Measurements from ENCODE around the gene AMPD3.
A peak's percentile ranks its signal among the peaks of the same experiment; 100 is the strongest.

AMPD3 gene

GRCh38 chr11:10460611-10461275, 5.7 kb downstream of the AMPD3 start:
- TF ChIP-seq GATA2 (IDR thresholded peaks at IDR 0.05; ENCODE audit: low read depth, low read length) = no peak
- TF ChIP-seq GATA3 (IDR thresholded peaks at IDR 0.05; ENCODE audit: low read depth, low read length) = no peak

- no peak for TF ChIP-seq GATA2 (IDR thresholded peaks at IDR 0.05; ENCODE audit: low read depth, low read length)
- no peak for TF ChIP-seq GATA3 (IDR thresholded peaks at IDR 0.05; ENCODE audit: low read depth, low read length)
Measured at GRCh38 chr11:10461276-10461790, 6.3 kb downstream of the AMPD3 start.

GRCh38 chr11:10462746-10463300, 7.8 kb downstream of the AMPD3 start:
- TF ChIP-seq GATA2 (IDR thresholded peaks at IDR 0.05; ENCODE audit: low read depth, low read length) (no peak), GATA3 (IDR thresholded peaks at IDR 0.05; ENCODE audit: low read depth, low read length) (no peak)

GRCh38 chr11:10473371-10473770, 18.3 kb downstream of the AMPD3 start:
- no peak for TF ChIP-seq GATA2 (IDR thresholded peaks at IDR 0.05; ENCODE audit: low read depth, low read length)
- TF ChIP-seq GATA3 (IDR thresholded peaks at IDR 0.05; ENCODE audit: low read depth, low read length) = no peak

GRCh38 chr11:10474551-10474950, 19.5 kb downstream of the AMPD3 start:
- TF ChIP-seq GATA2 (IDR thresholded peaks at IDR 0.05; ENCODE audit: low read depth, low read length) = no peak
- TF ChIP-seq GATA3 (IDR thresholded peaks at IDR 0.05; ENCODE audit: low read depth, low read length) = no peak

- TF ChIP-seq GATA3 (IDR thresholded peaks at IDR 0.05; ENCODE audit: low read depth, low read length) (no peak), GATA2 (IDR thresholded peaks at IDR 0.05; ENCODE audit: low read depth, low read length) (no peak)
Measured at GRCh38 chr11:10476342-10476741, 21.3 kb downstream of the AMPD3 start.

- no peak for TF ChIP-seq GATA2 (IDR thresholded peaks at IDR 0.05; ENCODE audit: low read depth, low read length)
- TF ChIP-seq GATA3 (IDR thresholded peaks at IDR 0.05; ENCODE audit: low read depth, low read length) = no peak
Measured at GRCh38 chr11:10476927-10477689, 22.0 kb downstream of the AMPD3 start.

- no peak for TF ChIP-seq GATA3 (IDR thresholded peaks at IDR 0.05; ENCODE audit: low read depth, low read length)
Measured at GRCh38 chr11:10477690-10478046, 22.6 kb downstream of the AMPD3 start.

- TF ChIP-seq GATA3 (IDR thresholded peaks at IDR 0.05; ENCODE audit: low read depth, low read length) (no peak), GATA2 (IDR thresholded peaks at IDR 0.05; ENCODE audit: low read depth, low read length) (no peak)
Measured at GRCh38 chr11:10478066-10478465, 23.0 kb downstream of the AMPD3 start.

GRCh38 chr11:10478574-10479550, 23.8 kb downstream of the AMPD3 start:
- no peak for TF ChIP-seq GATA3 (IDR thresholded peaks at IDR 0.05; ENCODE audit: low read depth, low read length)

GRCh38 chr11:10480026-10480425, 25.0 kb downstream of the AMPD3 start:
- no peak for TF ChIP-seq GATA2 (IDR thresholded peaks at IDR 0.05; ENCODE audit: low read depth, low read length)
- no peak for TF ChIP-seq GATA3 (IDR thresholded peaks at IDR 0.05; ENCODE audit: low read depth, low read length)

- TF ChIP-seq GATA2 (IDR thresholded peaks at IDR 0.05; ENCODE audit: low read depth, low read length) = peak; percentile 18; the same call in 1 of the 2 replicates
- no peak for TF ChIP-seq GATA3 (IDR thresholded peaks at IDR 0.05; ENCODE audit: low read depth, low read length)
Measured at GRCh38 chr11:10480760-10481159, 25.7 kb downstream of the AMPD3 start.

- no peak for TF ChIP-seq GATA2 (IDR thresholded peaks at IDR 0.05; ENCODE audit: low read depth, low read length)
- no peak for TF ChIP-seq GATA3 (IDR thresholded peaks at IDR 0.05; ENCODE audit: low read depth, low read length)
Measured at GRCh38 chr11:10481560-10482349, 26.7 kb downstream of the AMPD3 start.

Data from SH-SY5Y (cell line).